Natural killer cell (primary cell): Measurements from ENCODE around the gene IL22. TPM values are rescaled to one million over a fixed set of nuclear protein-coding genes. Genes with fewer than 3 reads are reported as not detected.

Experiments
- ATAC-seq, 3 donors: fragments of 150-1000 bp in 2 of 3; fragments of 200-7000 bp in 1 of 3; cut with Tn5 transposase; 1 replicate in 1 of 3; 2 replicates in 2 of 3; pipeline ENCODE4 v1.10.0; 2021; ENCODE audit warnings: mild to moderate bottlenecking in 2 of 3, moderate library complexity in 2 of 3
- DNase-seq, 2 donors: peaks; one replicate each; pipeline versions ENCODE4 v3.0.0 to v3.0.0-alpha.2; 2013 to 2021; ENCODE audit warnings: mixed read lengths in 1 of 2
- H3K27ac ChIP-seq: one replicate; pipeline ENCODE4 v1.5.1; 2013; ENCODE audit warnings: mild to moderate bottlenecking, low read length
- H3K27me3 ChIP-seq: one replicate; pipeline ENCODE4 v1.6.1; 2013; ENCODE audit warnings: low read length; ENCODE audit not compliant: control insufficient read depth, insufficient read depth
- H3K36me3 ChIP-seq: one replicate; pipeline ENCODE4 v1.6.1; 2013; ENCODE audit warnings: low read length; ENCODE audit not compliant: control insufficient read depth, insufficient read depth
- H3K4me1 ChIP-seq: one replicate; pipeline ENCODE4 v1.6.1; 2013; ENCODE audit warnings: low read length; ENCODE audit not compliant: control insufficient read depth, insufficient read depth
- H3K4me3 ChIP-seq: one replicate; pipeline ENCODE4 v1.5.1; 2013; ENCODE audit warnings: low read length
- H3K9me3 ChIP-seq: one replicate; pipeline ENCODE4 v1.6.1; 2013; ENCODE audit warnings: low read length; ENCODE audit not compliant: control insufficient read depth, insufficient read depth
- H3K27ac Mint-ChIP-seq, 2 donors: one replicate each; pipeline ENCODE4 v1.8.0; 2022; ENCODE audit warnings: mild to moderate bottlenecking in 2 of 2, mixed read lengths in 2 of 2, moderate library complexity in 1 of 2
- H3K27me3 Mint-ChIP-seq, 2 donors: one replicate each; pipeline ENCODE4 v1.8.0; 2022; ENCODE audit warnings: low read depth in 2 of 2, mixed read lengths in 2 of 2
- H3K36me3 Mint-ChIP-seq: one replicate; pipeline ENCODE4 v1.8.0; 2022; ENCODE audit warnings: mixed read lengths
- H3K4me1 Mint-ChIP-seq, 2 donors: one replicate each; pipeline ENCODE4 v1.8.0; 2022; ENCODE audit warnings: mixed read lengths in 2 of 2
- H3K4me3 Mint-ChIP-seq: one replicate; pipeline ENCODE4 v1.8.0; 2022; ENCODE audit warnings: mild to moderate bottlenecking, moderate library complexity, mixed read lengths
- H3K9me3 Mint-ChIP-seq, 2 donors: one replicate each; pipeline ENCODE4 v1.8.0; 2022; ENCODE audit warnings: mixed read lengths in 2 of 2
- CTCF ChIP-seq: fragments of 200-600 bp; IDR thresholded peaks from one replicate; pipeline ENCODE4 v1.8.0; 2022; ENCODE audit warnings: antibody characterized with exemption
- WGBS: methylation state at CpG from one replicate; pipeline ENCODE4 v1.1.7; 2013; ENCODE audit warnings: missing lambda C conversion rate; ENCODE audit not compliant: insufficient coverage; 5-methylcytosine and 5-hydroxymethylcytosine counted together
- intact Hi-C: fragments of 100-400 bp; cut with micrococcal nuclease; formaldehyde crosslinking; loops from one replicate; pipeline ENCODE4 v1.14.2; 2022
- total RNA-seq, 4 donors: library from RNA; stranded (reverse); fragments of 120-200 nt in 1 of 4; gene quantifications; one replicate each; pipeline versions ENCODE4 v1.2.3 to v1.2.4, GENCODE V29; 2013 to 2022

Gene IL22
- total RNA-seq, 3 donors from 2014 or later (not counting 1 experiment from before 2014, with no cell fraction given) = not detected

- Mint-ChIP-seq H3K27ac (no peak overlapping the region), H3K9me3 (no peaks in the 10 kb centered on the region), H3K4me1 (peaks cover 6 to 7% of the 10 kb centered on the region in 2 donors), H3K4me3 (no peak overlapping the region), H3K27me3 (peaks cover 8 to 20% of the 10 kb centered on the region in 2 donors), H3K36me3 (no peaks in the 10 kb centered on the region)
- DNase-seq = no peak
- TF ChIP-seq CTCF = no peak
- no peak overlapping the region for H3K27ac ChIP-seq
- H3K4me1 ChIP-seq = peaks cover 4% of the 10 kb centered on the region
- no peak overlapping the region for H3K4me3 ChIP-seq
- no peak for ATAC-seq
- WGBS = 89% methylated on average over 3 of the region's 3 CpGs
- H3K9me3 ChIP-seq = no peaks in the 10 kb centered on the region
- intact Hi-C loops = loop anchor here (5.0 kb wide), 1 partner anchor 523 kb away; the partner anchor contains the start of gene SLC35E3
- no peaks in the 10 kb centered on the region for H3K27me3 ChIP-seq
- no peaks in the 10 kb centered on the region for H3K36me3 ChIP-seq
Measured at GRCh38 chr12:68224613-68225285, 28.7 kb downstream of the IL22 start.

- Histone ChIP-seq H3K27ac (no peak overlapping the region), H3K36me3 (no peaks in the 10 kb centered on the region), H3K4me1 (peaks cover 4% of the 10 kb centered on the region), H3K9me3 (no peaks in the 10 kb centered on the region), H3K4me3 (no peak overlapping the region), H3K27me3 (no peaks in the 10 kb centered on the region)
- no peaks in the 10 kb centered on the region for H3K36me3 Mint-ChIP-seq
- H3K4me1 Mint-ChIP-seq = peaks cover 6 to 7% of the 10 kb centered on the region in 2 donors
- DNase-seq = peak; percentile 53 to 91
- WGBS = 5% methylated on average over 12 of the region's 12 CpGs
- TF ChIP-seq CTCF = peak; percentile 80
- ATAC-seq = peak; percentile 95 to 100 (median 99)
- no peak overlapping the region for H3K4me3 Mint-ChIP-seq
- intact Hi-C loops = loop anchor here (1.0 to 5.0 kb wide), 3 partner anchors 94 to 524 kb away; partner anchors contain the start of gene SLC35E3
- no peaks in the 10 kb centered on the region for H3K9me3 Mint-ChIP-seq
- peak overlapping the region in 1 of 2 donors; percentile 32 for H3K27ac Mint-ChIP-seq
- peaks cover 13 to 27% of the 10 kb centered on the region in 2 donors for H3K27me3 Mint-ChIP-seq
Measured at GRCh38 chr12:68223067-68223747, 30.2 kb downstream of the IL22 start.

DNA sequence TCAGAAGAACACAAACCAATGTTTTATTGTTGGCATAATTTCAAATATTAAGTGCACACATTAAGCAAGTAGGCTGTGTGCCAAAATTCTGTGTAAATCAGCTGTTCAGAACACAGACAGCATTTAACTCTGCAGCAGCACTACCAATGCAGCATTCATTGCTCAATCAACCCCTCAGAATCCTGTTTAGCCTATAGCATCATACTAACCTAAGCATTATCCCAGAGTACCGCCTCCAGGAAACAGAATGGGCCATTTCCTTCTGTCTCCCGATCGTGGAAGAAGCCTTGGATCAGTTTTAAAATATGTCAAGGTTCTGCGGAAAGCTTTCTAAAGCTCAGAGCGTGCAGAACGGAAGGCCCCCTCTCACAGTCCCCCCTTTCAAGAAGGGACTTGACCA is 31.1 kb downstream of the IL22 start:
- H3K27ac Mint-ChIP-seq = no peak overlapping the region
- intact Hi-C loops = loop anchor here (5.0 kb wide), 1 partner anchor 525 kb away; the partner anchor contains the start of gene SLC35E3
- H3K9me3 Mint-ChIP-seq = no peaks in the 10 kb centered on the region
- H3K36me3 Mint-ChIP-seq = no peaks in the 10 kb centered on the region
- TF ChIP-seq CTCF = no peak
- Histone ChIP-seq H3K36me3 (no peaks in the 10 kb centered on the region), H3K9me3 (no peaks in the 10 kb centered on the region), H3K27ac (no peak overlapping the region), H3K4me3 (no peak overlapping the region), H3K27me3 (no peaks in the 10 kb centered on the region), H3K4me1 (peaks cover 4% of the 10 kb centered on the region)
- 73% methylated on average over 6 of the region's 6 CpGs for WGBS
- DNase-seq (no peak), ATAC-seq (no peak)
- peaks cover 16 to 31% of the 10 kb centered on the region in 2 donors for H3K27me3 Mint-ChIP-seq
- H3K4me3 Mint-ChIP-seq = no peak overlapping the region
- H3K4me1 Mint-ChIP-seq = peaks cover 6 to 7% of the 10 kb centered on the region in 2 donors
